Trophoblast cell (in vitro differentiated cells and primary cell): ENCODE data around the gene KIFC3.
A peak's percentile ranks its signal among the peaks of the same experiment; 100 is the strongest.

Experiments used
- DNase-seq, 2 donors: peaks; one replicate each; pipeline ENCODE4 v3.0.0-alpha.2; 2016
- H2AFZ ChIP-seq: 2 replicates; pipeline ENCODE4 v1.6.1; 2013; ENCODE audit warnings: low read length, moderate library complexity, mild to moderate bottlenecking; ENCODE audit not compliant: insufficient read depth, poor library complexity
- H2AK5ac ChIP-seq: 2 replicates; pipeline ENCODE4 v1.6.1; 2013; ENCODE audit warnings: mild to moderate bottlenecking, low read length
- H2BK120ac ChIP-seq: 2 replicates; pipeline ENCODE4 v1.6.1; 2013; ENCODE audit warnings: low read length, mild to moderate bottlenecking, moderate library complexity; ENCODE audit not compliant: insufficient read depth, poor library complexity
- H2BK12ac ChIP-seq: 2 replicates; pipeline ENCODE4 v1.6.1; 2013; ENCODE audit warnings: mild to moderate bottlenecking, low read length, moderate library complexity
- H2BK5ac ChIP-seq: 2 replicates; pipeline ENCODE4 v1.6.1; 2013; ENCODE audit warnings: low read length, low read depth, moderate library complexity, mild to moderate bottlenecking; ENCODE audit not compliant: poor library complexity
- H3K14ac ChIP-seq: 2 replicates; pipeline ENCODE4 v1.6.1; 2013; ENCODE audit warnings: mild to moderate bottlenecking, low read length
- H3K18ac ChIP-seq: 2 replicates; pipeline ENCODE4 v1.6.1; 2013; ENCODE audit warnings: mild to moderate bottlenecking, low read length
- H3K23ac ChIP-seq: 2 replicates; pipeline ENCODE4 v1.6.1; 2013; ENCODE audit warnings: low read length
- H3K27ac ChIP-seq: 2 replicates; pipeline ENCODE4 v1.5.1; 2013; ENCODE audit warnings: low read depth, mild to moderate bottlenecking, inconsistent platforms, low read length, moderate library complexity
- H3K27me3 ChIP-seq: 2 replicates; pipeline ENCODE4 v1.6.1; 2013; ENCODE audit warnings: inconsistent platforms, mild to moderate bottlenecking, low read length, moderate library complexity; ENCODE audit not compliant: insufficient read depth
- H3K36me3 ChIP-seq, 2 experiments: 1 replicate in 1 of 2; 2 replicates in 1 of 2; pipeline ENCODE4 v1.6.1; 2013; ENCODE audit warnings: low read length in 2 of 2, mild to moderate bottlenecking in 2 of 2, moderate library complexity in 1 of 2; ENCODE audit not compliant: insufficient read depth in 2 of 2, control insufficient read depth in 1 of 2
- H3K4ac ChIP-seq: 2 replicates; pipeline ENCODE4 v1.6.1; 2013; ENCODE audit warnings: low read depth, mild to moderate bottlenecking, low read length, moderate library complexity
- H3K4me1 ChIP-seq, 2 experiments: 1 replicate in 1 of 2; 2 replicates in 1 of 2; pipeline ENCODE4 v1.6.1; 2013; ENCODE audit warnings: low read length in 2 of 2, mild to moderate bottlenecking in 2 of 2, moderate library complexity in 1 of 2; ENCODE audit not compliant: insufficient read depth in 2 of 2, control insufficient read depth in 1 of 2
- H3K4me2 ChIP-seq: 2 replicates; pipeline ENCODE4 v1.6.1; 2013; ENCODE audit warnings: inconsistent platforms, mild to moderate bottlenecking, low read length, moderate library complexity
- H3K4me3 ChIP-seq: 2 replicates; pipeline ENCODE4 v1.5.1; 2013; ENCODE audit warnings: mild to moderate bottlenecking, low read depth, low read length, inconsistent platforms
- H3K79me1 ChIP-seq: one replicate; pipeline ENCODE4 v1.6.1; 2013; ENCODE audit warnings: low read length
- H3K79me2 ChIP-seq: 2 replicates; pipeline ENCODE4 v1.6.1; 2013; ENCODE audit warnings: low read length, mild to moderate bottlenecking; ENCODE audit not compliant: control insufficient read depth, insufficient read depth, poor library complexity
- H3K9ac ChIP-seq: 2 replicates; pipeline ENCODE4 v1.6.1; 2013; ENCODE audit warnings: mild to moderate bottlenecking, low read length
- H3K9me3 ChIP-seq: 2 replicates; pipeline ENCODE4 v1.6.1; 2013; ENCODE audit warnings: low read depth, mild to moderate bottlenecking, control low read depth, inconsistent platforms, low read length; ENCODE audit not compliant: insufficient read depth
- H4K12ac ChIP-seq: 2 replicates; pipeline ENCODE4 v1.6.1; 2013; ENCODE audit warnings: low read depth, mild to moderate bottlenecking, low read length, moderate library complexity
- H4K8ac ChIP-seq: 2 replicates; pipeline ENCODE4 v1.6.1; 2013; ENCODE audit warnings: low read depth, mild to moderate bottlenecking, low read length, moderate library complexity
- H4K91ac ChIP-seq: one replicate; pipeline ENCODE4 v1.6.1; 2013; ENCODE audit warnings: low read depth, mild to moderate bottlenecking, low read length, moderate library complexity
- WGBS: extraction: QIAGEN DNeasy Blood & Tissue Kit; methylation state at CpG from one replicate; pipeline ENCODE4 v1.1.7; 2013; ENCODE audit warnings: missing lambda C conversion rate; ENCODE audit not compliant: insufficient read length, insufficient coverage; ENCODE audit errors: extremely low coverage; 5-methylcytosine and 5-hydroxymethylcytosine counted together

KIFC3 gene

DNA sequence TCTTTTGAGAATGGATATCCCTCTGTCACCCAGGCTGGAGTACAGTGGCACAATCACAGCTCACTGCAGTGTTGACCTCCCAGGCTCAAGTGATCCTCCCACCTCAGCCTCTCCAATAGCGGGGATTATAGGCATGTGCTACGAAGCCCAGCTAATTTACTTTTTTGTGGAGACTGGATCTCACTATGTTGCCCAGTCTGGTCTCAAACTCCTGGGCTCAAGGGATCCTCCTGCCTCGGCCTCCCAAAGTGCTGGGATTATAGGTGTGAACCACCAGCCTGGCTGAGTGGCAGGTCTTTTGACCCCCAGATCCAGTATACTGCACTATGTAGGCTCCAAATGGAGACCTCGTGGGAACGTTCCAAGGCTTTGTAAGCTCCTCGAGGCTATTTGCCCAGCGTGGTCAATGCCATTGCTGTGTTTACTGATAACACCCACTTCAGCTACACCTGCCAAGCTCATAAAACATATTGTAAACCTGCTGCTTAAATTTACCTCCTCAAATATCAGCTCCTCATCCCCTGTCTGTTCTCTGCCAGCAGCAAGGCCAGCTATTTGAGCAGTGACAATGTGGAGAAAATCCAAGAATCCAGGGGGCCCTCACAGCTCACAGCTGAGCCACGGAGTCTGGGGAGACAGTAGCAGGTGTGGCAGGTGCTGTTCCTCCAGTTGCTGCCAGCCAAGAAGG, 16.2 kb upstream of the KIFC3 start:
- H3K4me1 ChIP-seq: peaks cover 24 to 26% of the 10 kb centered on the region in 2 experiments
- no peak overlapping the region for H2BK120ac ChIP-seq
- WGBS: no CpG with 5 or more reads among the region's 8 CpGs
- no peaks in the 10 kb centered on the region for H3K36me3 ChIP-seq
- no peak for DNase-seq
- no peak overlapping the region for H3K23ac ChIP-seq
- no peaks in the 10 kb centered on the region for H3K9me3 ChIP-seq
- H3K4me3 ChIP-seq: no peak overlapping the region
- no peaks in the 10 kb centered on the region for H3K27me3 ChIP-seq
- H4K91ac ChIP-seq: peak overlapping the region; percentile 31
- H3K14ac ChIP-seq: peak overlapping the region; percentile 41
- peak overlapping the region; percentile 46 for H2BK12ac ChIP-seq
- H4K12ac ChIP-seq: no peak overlapping the region
- no peak overlapping the region for H3K18ac ChIP-seq
- H2AFZ ChIP-seq: no peak overlapping the region
- H3K79me2 ChIP-seq: peaks cover 5% of the 10 kb centered on the region
- H3K4ac ChIP-seq: no peak overlapping the region
- H2BK5ac ChIP-seq: no peak overlapping the region
- no peak overlapping the region for H2AK5ac ChIP-seq
- H3K27ac ChIP-seq: no peak overlapping the region
- no peak overlapping the region for H3K9ac ChIP-seq
- peaks cover 24% of the 10 kb centered on the region for H3K79me1 ChIP-seq
- no peak overlapping the region for H3K4me2 ChIP-seq
- H4K8ac ChIP-seq: no peak overlapping the region

- peak overlapping the region; percentile 10 for H2AK5ac ChIP-seq
- H3K27ac ChIP-seq: no peak overlapping the region
- peak overlapping the region; percentile 10 for H2BK120ac ChIP-seq
- H3K27me3 ChIP-seq: no peaks in the 10 kb centered on the region
- H4K8ac ChIP-seq: no peak overlapping the region
- H3K4me3 ChIP-seq: no peak overlapping the region
- no peak overlapping the region for H4K12ac ChIP-seq
- H3K9ac ChIP-seq: no peak overlapping the region
- H3K23ac ChIP-seq: no peak overlapping the region
- no peak overlapping the region for H4K91ac ChIP-seq
- no peak overlapping the region for H3K14ac ChIP-seq
- H3K18ac ChIP-seq: no peak overlapping the region
- no peak for DNase-seq
- H3K4me2 ChIP-seq: no peak overlapping the region
- H2BK5ac ChIP-seq: no peak overlapping the region
- peak overlapping the region; percentile 93 for H2BK12ac ChIP-seq
- H3K9me3 ChIP-seq: no peaks in the 10 kb centered on the region
- no peak overlapping the region for H3K4ac ChIP-seq
- peaks cover 25% of the 10 kb centered on the region for H3K79me1 ChIP-seq
- peaks cover 5% of the 10 kb centered on the region for H3K79me2 ChIP-seq
- peaks cover 27 to 28% of the 10 kb centered on the region in 2 experiments for H3K4me1 ChIP-seq
- no peaks in the 10 kb centered on the region for H3K36me3 ChIP-seq
- H2AFZ ChIP-seq: no peak overlapping the region
Measured at GRCh38 chr16:57817680-57818079, 15.4 kb upstream of the KIFC3 start.

DNA sequence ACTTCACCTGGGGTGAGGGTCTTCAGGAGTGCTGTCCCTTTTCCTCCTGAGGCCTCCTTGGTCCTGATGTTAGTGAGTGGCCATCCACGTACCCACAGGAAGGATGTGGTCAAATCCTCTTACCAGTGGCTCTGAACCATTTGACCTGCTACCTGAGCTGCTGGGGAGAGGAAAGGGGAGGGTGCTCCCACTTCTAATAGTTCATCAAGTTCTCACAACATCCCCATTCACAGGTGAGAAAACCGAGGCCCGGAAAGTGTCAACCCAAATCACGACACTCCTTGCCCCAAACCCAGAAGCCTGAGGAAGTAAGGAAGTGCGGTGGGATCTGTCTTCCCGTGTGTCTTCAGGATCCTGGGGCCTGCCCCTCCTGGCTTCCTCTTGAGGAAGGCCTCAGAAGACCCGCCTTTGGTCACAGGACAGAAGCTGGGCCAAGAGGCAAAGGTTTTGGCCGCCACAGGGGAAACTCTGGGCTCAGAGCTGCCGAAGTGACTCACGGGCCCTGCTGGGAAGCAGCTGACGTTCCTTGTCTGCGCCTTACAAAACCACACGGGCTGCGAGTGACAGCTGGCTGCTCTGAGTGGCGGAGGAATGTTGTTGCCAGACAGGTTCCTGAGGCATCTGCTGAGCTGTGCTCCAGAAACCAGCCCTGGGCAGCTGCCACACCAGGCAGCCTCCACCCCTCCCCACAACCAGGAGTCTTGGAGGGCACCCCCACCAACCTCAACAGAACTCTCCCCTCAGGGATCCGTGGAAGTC, 13.9 kb upstream of the KIFC3 start:
- H3K9ac ChIP-seq: no peak overlapping the region
- peaks cover 24 to 29% of the 10 kb centered on the region in 2 experiments for H3K4me1 ChIP-seq
- H2AFZ ChIP-seq: peak overlapping the region; percentile 75
- no peaks in the 10 kb centered on the region for H3K36me3 ChIP-seq
- peaks cover 25% of the 10 kb centered on the region for H3K79me1 ChIP-seq
- WGBS: no CpG with 5 or more reads among the region's 16 CpGs
- peak overlapping the region; percentile 91 for H2AK5ac ChIP-seq
- H3K9me3 ChIP-seq: no peaks in the 10 kb centered on the region
- H2BK5ac ChIP-seq: peak overlapping the region; percentile 96
- peak overlapping the region; percentile 52 for H3K4me2 ChIP-seq
- H4K12ac ChIP-seq: peak overlapping the region; percentile 68
- DNase-seq: peak; percentile 99 to 100
- peaks cover 5% of the 10 kb centered on the region for H3K79me2 ChIP-seq
- peak overlapping the region; percentile 100 for H2BK12ac ChIP-seq
- peak overlapping the region; percentile 89 for H3K14ac ChIP-seq
- peak overlapping the region; percentile 95 for H3K27ac ChIP-seq
- peak overlapping the region; percentile 59 for H3K4ac ChIP-seq
- H3K18ac ChIP-seq: peak overlapping the region; percentile 92
- H4K8ac ChIP-seq: peak overlapping the region; percentile 83
- H3K4me3 ChIP-seq: no peak overlapping the region
- no peaks in the 10 kb centered on the region for H3K27me3 ChIP-seq
- H4K91ac ChIP-seq: peak overlapping the region; percentile 98
- peak overlapping the region; percentile 97 for H2BK120ac ChIP-seq
- no peak overlapping the region for H3K23ac ChIP-seq

GRCh38 chr16:57814896-57815295, 12.6 kb upstream of the KIFC3 start:
- no peak overlapping the region for H4K12ac ChIP-seq
- H2AK5ac ChIP-seq: peak overlapping the region; percentile 90
- no peak overlapping the region for H2BK5ac ChIP-seq
- no peak for DNase-seq
- H3K14ac ChIP-seq: peak overlapping the region; percentile 36
- no peak overlapping the region for H3K4me3 ChIP-seq
- no peak overlapping the region for H3K4me2 ChIP-seq
- no peak overlapping the region for H3K23ac ChIP-seq
- peaks cover 31% of the 10 kb centered on the region for H3K79me1 ChIP-seq
- no peaks in the 10 kb centered on the region for H3K27me3 ChIP-seq
- H3K4ac ChIP-seq: no peak overlapping the region
- WGBS: no CpG with 5 or more reads among the region's 3 CpGs
- H2BK120ac ChIP-seq: no peak overlapping the region
- no peaks in the 10 kb centered on the region for H3K9me3 ChIP-seq
- H3K79me2 ChIP-seq: peaks cover 5% of the 10 kb centered on the region
- H2AFZ ChIP-seq: no peak overlapping the region
- H3K18ac ChIP-seq: no peak overlapping the region
- no peaks in the 10 kb centered on the region for H3K36me3 ChIP-seq
- H3K4me1 ChIP-seq: peaks cover 34 to 39% of the 10 kb centered on the region in 2 experiments
- H3K27ac ChIP-seq: no peak overlapping the region
- H4K8ac ChIP-seq: no peak overlapping the region
- no peak overlapping the region for H3K9ac ChIP-seq
- peak overlapping the region; percentile 91 for H2BK12ac ChIP-seq
- H4K91ac ChIP-seq: peak overlapping the region; percentile 90
